NOMO-1 treated with dmso at 0.1 percent for 144 hours (cell line): Measurements from ENCODE around the gene UVRAG.
"Not testable (repeated sequence)": the region's sequence is repeated elsewhere in the genome, so short reads cannot be mapped to it uniquely, and the experiment has no call there.

Experiments
- DNase-seq: peaks from one replicate; lab custom pipeline; 2025; ENCODE audit not compliant: unreplicated experiment; lab: John Stamatoyannopoulos, UW

Gene UVRAG

GRCh38 chr11:75836417-75836816 is 21.4 kb downstream of the UVRAG start:
- no peak for DNase-seq

- DNase-seq = no peak
These were observed 24.8 kb downstream of the UVRAG start for GRCh38 chr11:75839851-75840250.

- no peak for DNase-seq
These were observed 25.5 kb downstream of the UVRAG start for GRCh38 chr11:75840522-75840921.

GRCh38 chr11:75841739-75842138 is 26.7 kb downstream of the UVRAG start:
- no peak for DNase-seq

GRCh38 chr11:75845324-75845723 is 30.3 kb downstream of the UVRAG start:
- no peak for DNase-seq

GRCh38 chr11:75849894-75850293 is 34.9 kb downstream of the UVRAG start:
- no peak for DNase-seq

- DNase-seq = no peak
These were observed 35.8 kb downstream of the UVRAG start for GRCh38 chr11:75850787-75851186.

GRCh38 chr11:75851203-75851602 is 36.2 kb downstream of the UVRAG start:
- no peak for DNase-seq

GRCh38 chr11:75852406-75853017 is 37.5 kb downstream of the UVRAG start:
- no peak for DNase-seq

GRCh38 chr11:75853563-75853962 is 38.6 kb downstream of the UVRAG start:
- not testable (repeated sequence) for DNase-seq

GRCh38 chr11:75853971-75854370 is 39.0 kb downstream of the UVRAG start:
- no peak for DNase-seq

- no peak for DNase-seq
These were observed 40.2 kb downstream of the UVRAG start for GRCh38 chr11:75855206-75855605.

- no peak for DNase-seq
These were observed 41.9 kb downstream of the UVRAG start for GRCh38 chr11:75856912-75857311.

- DNase-seq = no peak
These were observed 43.0 kb downstream of the UVRAG start for GRCh38 chr11:75858042-75858441.

- DNase-seq = no peak
These were observed 43.6 kb downstream of the UVRAG start for GRCh38 chr11:75858613-75859012.

GRCh38 chr11:75859614-75860013 is 44.6 kb downstream of the UVRAG start:
- DNase-seq = no peak

- no peak for DNase-seq
These were observed 47.4 kb downstream of the UVRAG start for GRCh38 chr11:75862437-75862836.

- no peak for DNase-seq
These were observed 52.9 kb downstream of the UVRAG start for GRCh38 chr11:75867778-75868374.

- no peak for DNase-seq
These were observed 54.0 kb downstream of the UVRAG start for GRCh38 chr11:75868990-75869389.

GRCh38 chr11:75869661-75870455 is 54.8 kb downstream of the UVRAG start:
- DNase-seq = no peak

GRCh38 chr11:75872887-75873416 is 57.9 kb downstream of the UVRAG start:
- DNase-seq = no peak
